Hematopoietic multipotent progenitor cell treated with erythropoietin and hydrocortisone succinate and interleukin-3 and kit ligand, for 6 days (in vitro differentiated cells): Measurements from ENCODE around the gene RAI1.
A peak's percentile ranks its signal among the peaks of the same experiment; 100 is the strongest.
"Not testable (repeated sequence)": the region's sequence is repeated elsewhere in the genome, so short reads cannot be mapped to it uniquely, and the experiment has no call there.

Experiments
- DNase-seq: peaks from one replicate; pipeline ENCODE4 v3.0.0-alpha.2; 2015

RAI1 gene

DNA sequence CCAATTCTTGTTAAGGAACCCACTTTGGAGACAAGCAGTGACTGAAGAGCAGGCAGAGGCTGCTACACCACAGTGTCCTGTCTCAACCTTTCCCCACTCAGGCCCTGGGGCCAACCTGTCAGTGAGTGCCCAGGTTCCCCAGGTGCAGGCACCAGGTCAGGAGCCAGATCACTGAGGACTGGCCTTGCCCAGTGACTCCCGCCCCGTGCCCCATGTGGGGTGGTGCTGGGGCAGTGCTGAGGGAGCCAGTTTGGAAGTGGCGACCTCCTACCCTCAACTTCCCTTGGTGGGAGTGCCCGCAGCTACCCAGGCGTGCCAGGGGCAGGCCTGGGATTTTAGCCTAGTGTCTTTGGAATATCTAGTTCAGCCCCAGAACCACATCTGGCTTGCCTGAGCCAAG, 126.2 kb downstream of the RAI1 start:
- DNase-seq: no peak

DNA sequence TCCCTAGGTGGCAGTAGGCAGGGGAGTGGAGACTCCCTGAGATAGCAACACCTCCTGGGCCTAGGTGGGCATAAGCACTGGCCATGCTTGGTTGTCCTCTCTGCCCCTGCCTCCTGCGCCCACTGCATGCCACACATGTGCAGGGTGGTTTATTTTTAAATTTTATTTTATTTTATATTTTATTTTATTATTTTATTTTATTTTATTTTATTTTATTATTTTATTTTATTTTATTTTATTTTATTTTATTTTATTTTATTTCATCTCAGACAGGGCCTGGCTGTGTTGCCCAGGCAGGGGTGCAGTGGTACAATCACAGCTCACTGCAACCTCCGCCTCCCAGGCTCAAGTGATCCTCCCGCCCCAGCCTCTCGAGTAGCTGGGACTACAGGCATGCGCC, 126.9 kb downstream of the RAI1 start:
- not testable (repeated sequence) for DNase-seq

DNA sequence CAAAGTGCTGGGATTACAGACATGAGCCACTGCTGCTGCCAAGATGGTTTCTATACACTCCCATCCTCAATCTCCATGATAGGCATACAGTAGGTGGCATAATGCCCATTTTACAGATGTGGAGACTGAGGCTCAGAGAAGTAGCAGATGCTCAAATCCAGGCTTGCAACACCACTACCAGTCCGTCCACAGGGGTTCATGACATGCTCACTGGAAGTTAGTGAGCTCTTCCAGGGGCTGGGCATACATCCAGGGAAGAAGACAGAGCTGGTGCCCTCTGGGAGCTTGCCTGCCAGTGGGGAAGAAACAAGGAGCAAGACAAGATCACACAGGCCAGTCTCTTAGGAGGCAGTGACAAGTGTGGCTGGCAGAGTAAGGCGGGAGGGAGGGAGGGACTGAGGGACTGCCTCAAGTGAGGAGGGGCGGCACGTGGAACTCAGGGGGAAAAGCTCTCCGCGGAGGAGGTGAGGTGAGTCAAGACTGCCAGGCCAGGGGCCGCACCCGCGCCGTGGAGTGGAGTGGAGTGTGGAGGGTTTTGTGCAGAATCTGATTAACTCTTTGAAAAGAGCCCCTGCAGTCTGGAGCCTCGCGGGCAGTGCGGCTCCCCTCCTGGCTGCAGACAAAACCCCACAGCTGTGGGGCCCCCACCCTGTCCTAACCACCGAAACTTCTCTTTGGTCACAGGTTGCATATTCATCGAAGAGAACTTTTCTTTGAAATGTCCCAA, 127.6 kb downstream of the RAI1 start:
- DNase-seq: peak; percentile 35

DNA sequence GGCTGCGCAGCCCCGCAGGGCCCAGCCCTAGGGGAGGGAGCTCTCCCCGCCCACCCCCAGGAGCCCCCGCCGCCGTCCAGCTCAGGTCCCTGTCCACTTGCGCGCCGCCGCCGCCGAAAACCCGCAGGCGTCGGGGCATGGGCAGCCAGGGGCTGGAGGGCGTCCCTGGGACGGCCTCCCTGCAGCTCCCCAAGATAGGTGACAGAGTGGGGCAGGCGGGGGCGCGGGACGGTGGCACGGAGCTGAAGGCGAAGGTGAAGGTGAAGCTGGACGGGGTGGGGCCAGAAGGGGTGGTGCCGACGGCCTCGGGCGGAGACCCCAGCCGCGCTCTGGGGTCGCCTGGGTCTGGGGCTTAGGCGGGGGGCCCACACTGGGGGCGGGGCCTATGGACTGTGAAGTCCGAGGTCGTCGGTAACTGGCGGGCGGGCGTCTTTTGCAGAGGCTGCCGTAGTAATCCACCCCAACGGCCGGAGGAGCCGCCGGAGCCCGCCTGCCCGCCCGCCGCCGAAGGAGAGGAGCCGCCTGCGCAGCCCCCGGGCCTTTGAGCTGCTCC, 128.3 kb downstream of the RAI1 start:
- no peak for DNase-seq

DNA sequence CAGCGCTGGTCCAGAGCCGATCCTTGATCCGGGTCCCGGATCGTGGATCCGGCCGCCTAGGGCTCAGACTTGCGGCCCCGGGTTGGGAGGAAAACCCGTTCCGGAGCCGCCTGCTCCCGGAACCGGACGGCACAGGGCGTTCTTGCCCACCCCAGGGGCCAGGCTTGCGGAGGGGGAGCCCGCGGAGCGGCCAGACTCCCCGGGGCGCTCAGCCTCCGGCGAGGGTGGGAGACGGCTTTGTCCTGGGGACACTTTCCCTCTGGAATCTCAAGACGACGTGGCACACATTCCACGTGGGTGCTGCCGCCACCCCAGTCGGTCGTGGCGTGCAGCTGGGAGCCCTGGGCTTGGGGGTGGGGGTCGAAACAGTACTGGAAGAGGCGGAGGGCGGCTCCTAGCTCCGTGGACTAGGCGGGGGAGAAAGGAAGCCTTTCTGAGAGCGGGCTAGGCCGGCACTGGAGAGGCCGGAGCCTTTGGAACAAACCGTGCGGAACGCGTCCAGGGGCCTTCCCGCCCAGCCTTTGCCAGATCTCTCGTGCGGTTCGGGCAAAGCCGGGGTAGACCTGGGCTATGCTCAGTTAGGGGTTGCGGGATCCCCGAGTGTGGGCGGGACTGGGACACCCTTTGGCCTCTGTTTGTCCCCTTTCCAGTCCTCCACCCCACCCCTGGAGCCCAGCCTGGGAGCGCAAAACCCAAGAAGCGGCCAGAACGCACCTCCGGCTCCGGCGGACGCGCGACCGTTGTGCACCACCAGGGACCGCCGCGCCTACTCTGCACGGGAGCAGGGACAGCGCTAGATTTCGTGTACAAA, 129.0 kb downstream of the RAI1 start:
- no peak for DNase-seq

DNA sequence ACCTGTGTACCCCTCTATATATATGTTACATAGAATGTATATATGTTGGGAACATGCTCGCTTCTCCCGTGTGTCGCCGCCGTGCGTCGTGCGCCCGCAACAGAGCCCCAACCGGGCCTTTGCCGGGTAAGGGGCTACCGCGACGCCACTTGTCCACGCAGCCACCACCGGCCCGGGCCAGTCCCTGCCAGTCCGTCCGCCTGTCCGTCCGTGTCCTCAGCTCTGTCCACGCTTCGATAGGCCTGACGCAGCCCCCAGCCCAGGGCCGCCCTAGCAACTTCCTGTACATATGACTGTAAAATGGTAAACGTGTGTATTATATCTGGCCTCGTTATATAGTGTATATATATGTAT, 129.6 kb downstream of the RAI1 start:
- DNase-seq: no peak

DNA sequence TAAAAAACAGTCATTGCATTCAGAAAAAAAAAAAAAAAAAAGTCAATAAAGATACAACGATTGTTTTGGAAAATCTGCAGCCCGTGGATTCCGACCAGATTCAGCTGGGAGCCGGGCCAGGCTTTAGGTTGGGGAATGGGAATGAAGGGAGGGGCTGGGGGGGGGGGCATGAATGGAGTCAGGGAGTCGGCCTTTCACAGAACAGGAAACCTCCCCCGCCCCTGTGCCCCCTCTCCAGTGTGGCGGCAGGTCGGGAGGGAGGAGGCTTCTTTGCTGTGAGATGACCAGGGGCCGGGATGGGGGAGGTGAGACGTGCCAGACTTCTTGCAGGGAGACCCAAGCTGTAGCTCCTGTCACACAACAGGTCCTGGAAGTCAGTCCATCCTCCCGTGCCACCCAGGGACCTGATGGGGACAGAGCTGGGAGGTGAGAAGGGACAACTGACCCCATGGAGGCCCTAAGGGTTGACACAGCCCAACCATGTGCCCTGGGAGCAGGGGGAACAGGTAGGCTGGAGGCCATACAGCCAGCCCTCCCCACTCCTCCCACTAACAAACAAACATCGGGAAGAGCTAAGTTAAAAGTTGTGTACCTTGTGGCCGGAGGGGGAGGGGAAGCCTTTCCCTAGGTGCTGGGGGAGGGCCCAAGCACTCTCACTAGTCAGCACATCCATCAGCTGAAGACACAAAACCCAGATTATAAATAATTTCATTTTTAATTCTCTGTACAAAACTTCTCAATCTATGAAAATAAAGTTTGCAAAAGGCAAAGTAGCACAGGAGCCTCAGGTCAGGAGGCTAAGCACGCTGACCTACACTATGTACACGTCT, 130.3 kb downstream of the RAI1 start:
- no peak for DNase-seq

DNA sequence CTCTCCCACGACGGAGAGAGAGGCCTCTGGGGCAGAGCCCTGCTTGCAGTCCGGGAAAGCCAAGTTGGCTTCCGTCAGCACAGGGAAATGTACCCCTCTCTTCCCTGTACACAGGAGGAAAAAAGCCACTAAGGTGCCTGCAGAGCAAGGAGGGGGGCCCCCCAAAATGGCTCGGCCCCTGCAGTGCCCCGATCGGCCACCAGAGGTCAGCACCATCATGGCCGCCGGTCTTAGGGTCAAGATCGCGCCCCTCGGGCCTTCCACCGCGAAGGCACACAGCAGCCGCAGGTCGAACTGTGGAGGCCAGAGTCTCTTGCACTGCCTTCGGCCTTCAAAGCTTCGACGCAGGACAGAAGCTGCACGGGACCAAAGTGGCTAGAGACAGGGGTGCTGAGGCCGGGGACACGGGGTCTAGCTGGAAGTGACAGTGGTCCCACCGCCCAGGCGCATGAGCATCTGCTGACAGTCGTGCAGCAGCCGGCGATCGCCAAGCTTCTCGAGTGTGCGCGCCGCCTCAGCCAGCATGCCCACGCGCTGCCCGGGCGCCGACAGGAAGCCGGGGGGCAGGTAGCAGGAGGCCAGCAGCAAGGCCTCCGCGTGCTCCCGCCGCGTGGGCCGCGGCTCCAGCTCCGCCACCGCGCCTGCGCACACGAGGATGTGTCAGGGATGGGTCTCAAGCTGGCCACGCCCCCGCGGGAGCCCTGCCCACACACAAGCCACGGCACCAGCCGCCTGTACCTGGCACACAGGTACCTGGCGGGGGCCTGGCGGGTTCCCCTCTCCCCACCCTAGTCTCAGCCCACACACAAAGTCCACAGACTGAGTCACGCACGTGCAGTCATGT, 131.2 kb downstream of the RAI1 start:
- peak; percentile 68 for DNase-seq

DNA sequence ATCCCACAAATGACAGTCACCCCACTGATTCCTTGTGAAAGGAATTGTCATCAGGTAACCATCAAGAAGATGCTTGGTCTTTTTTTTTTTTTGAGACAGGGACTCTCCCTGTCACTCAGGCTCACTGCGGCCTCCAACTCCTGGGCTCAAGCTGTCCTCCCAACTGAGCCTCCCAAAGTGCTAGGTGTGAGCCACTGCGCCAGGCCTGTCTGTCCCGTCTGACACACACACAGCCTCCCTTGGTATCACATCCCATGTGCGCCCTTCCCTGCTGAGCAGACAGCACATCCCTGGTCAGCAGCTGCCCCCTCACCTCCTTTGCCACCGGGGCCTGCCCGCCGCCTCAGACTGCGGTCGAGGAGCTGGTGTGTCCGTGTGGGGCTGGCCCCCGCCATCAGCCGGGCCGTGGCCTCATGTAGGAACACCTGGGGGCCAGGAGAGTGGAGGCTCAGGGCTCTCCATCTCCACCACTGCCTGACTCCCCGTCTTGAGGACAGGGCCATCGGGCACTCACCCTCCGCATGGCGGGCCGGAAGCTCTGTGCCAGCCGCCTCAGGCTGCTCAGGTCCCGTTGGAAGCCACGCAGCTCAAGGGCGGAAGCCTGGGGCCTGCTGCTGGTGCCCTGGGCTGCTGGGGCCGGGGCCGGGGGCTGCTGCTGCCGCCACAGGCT, 131.9 kb downstream of the RAI1 start:
- DNase-seq: no peak

DNA sequence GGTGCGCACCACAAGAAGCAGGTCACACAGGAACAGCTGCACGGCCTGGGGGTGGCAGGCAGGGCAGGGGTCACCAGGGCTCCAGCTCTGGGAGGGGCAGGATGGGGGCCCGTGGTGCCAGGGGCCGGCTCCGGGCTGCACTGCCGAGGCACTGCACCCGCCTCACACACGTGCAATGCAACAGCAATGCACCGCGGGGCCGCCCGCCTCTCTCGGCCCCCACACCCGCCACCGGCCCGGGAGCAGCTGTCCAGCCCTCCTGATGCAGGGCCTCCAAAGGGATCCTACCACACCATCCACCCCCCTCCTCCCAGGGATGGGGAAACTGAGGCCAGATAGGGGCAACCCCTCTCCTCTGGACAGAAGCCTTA, 132.5 kb downstream of the RAI1 start:
- no peak for DNase-seq

DNA sequence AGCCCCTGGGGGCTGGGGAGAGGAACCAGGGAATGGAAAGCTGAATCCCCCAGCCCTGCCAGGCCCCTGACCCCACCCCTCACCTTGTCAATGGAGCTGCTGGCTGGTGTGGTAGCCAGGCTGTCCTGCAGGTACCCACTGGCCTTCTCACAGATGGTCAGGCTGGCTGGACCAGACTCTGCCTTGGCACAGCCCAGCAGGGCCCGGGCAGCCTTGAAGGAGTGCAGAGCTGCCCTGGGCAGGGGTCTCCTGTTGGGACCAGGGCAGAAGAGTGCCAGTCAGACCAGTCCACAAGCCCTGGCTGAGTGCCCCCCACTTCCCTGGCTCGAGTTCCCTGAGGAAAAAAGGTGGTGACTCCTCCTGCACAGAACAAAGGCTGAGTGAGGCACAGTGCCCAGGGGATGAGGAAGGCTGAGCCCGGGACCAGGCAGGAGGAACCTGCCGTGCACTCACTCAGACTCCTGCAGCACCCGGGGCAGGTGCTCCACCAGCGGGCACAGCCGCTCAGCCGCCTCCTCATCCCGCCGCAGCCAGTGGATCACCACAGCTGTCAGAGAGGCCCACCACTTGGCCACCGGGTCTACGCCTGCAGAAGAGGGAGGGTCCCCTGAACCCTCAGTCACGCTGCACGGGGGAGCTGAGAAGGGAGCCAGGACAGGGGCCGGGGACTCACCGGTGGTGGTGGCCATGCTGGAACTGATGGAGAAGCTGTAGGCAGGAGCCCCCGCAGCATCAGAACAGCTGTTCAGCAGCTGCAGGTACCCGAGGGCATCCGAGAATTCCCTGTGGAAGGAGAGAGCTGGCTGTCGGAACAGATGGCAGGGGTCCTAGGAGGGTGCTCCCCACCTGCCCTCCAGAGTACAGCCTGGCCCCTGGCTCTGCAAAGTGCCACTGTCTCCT, 133.2 kb downstream of the RAI1 start:
- DNase-seq: no peak

DNA sequence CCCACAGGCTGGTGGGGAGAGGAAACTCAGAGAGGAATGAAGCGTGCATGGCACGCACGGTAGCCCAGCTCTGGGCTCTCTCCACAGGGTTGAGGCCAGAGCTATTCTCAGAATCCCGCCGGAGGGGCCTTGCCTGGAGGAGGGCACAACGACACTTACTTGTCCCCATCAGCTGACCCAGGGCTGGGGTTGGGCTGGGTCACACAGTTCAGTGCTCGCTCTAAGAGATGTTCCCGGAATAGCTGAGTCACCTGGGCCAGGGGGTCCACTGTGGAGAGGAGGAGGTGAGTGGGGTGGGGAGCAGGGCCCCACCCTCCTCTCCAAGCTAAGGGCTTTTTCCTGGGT, 133.8 kb downstream of the RAI1 start:
- DNase-seq: no peak

DNA sequence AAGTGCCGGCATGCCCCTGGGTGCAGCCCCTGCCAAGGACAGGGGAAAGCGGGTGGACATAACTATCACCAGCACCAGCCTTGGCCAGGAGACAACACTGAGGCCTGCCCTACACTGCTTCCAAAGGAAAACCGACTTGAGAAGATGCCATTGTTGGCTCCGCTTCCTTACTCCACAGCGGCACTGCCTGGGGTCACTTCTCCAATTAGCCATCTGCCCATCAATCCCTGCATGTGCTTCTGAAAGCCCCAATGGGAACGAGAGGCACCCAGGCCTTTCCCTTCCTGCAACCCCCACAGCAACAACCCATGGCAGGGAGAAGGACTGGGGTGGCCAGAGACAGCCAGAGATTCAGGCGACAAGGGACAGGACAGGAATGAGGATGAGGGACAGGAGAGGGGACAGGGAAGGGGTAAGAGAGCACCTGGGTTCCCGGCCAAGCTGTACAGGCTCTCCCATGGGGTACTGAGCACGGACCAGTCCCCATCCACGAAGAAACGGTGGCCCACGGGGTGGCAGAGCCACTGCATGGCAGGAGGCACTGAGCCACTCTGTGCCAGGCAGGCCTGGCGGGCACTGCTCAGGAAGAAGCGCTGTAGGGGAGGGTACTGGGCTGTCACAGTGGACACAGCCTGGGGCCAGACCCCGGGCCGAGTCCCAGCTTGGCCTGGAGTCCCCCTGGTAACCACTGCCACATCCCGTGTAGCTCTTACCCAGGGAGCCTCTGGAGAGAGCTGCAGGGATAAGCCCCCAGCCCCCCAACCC, 134.4 kb downstream of the RAI1 start:
- DNase-seq: no peak

DNA sequence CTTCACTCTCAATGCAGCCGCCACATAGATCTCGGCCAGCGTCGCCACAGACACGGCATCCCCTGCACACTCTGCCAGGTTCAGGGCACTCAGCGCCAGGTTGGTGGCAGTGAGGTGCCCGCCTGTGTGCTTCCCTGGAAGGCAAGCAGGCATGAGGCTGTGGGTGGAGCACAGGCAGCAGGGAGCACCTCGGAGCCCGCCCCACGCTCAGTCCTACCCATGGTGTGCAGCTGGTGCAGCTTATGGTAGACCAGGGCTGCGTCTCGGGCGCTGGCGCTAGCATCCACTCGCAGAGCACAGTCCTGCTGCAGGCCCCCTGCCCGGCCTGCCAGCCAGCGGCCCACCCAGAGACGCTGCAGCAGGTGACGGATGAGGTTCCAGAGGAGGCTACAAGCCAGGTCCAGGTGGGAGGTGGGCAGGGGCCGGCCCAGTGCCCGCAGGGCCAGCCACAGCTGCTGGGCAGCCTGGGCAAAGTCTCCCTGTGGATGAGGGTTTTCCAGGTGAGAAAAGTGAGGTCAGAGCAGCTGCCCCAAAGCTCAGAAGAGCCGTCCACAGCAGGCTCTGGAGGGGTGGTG, 135.1 kb downstream of the RAI1 start:
- no peak for DNase-seq

DNA sequence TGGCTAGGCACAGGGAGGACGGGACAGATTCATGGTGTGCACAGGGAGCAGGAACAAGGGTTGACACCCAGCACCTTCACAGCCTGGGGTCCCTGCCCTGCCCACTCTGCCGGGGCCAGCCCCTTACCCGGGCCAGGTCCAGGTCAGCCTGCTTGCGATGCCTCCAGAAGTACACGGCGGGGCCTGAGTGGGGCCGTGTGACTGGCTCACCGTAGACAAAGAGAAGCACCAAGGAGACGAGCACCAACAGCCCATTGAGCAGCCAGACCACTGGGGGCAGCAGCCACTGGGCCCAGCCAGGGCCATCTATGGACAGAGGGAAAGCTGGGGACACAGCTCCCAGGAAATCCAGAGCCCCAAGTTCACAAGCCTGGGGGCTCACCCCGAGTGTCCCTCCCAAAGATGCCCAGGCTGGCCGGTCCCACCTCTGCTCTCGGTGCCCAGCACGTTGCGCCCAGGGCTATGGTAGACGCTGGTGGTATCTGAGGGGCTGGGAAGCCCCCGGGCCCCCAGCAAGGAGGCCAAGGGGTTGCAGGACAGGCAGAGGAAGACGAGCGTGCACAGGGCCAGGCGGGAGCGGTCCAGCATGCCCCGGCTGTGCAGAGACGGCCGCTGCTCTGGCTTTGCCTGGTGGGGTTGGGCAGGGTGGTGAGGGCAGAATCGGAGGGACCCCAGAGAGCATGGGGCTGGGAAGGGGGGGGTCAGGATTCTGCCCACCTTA, 135.7 kb downstream of the RAI1 start:
- DNase-seq: no peak

DNA sequence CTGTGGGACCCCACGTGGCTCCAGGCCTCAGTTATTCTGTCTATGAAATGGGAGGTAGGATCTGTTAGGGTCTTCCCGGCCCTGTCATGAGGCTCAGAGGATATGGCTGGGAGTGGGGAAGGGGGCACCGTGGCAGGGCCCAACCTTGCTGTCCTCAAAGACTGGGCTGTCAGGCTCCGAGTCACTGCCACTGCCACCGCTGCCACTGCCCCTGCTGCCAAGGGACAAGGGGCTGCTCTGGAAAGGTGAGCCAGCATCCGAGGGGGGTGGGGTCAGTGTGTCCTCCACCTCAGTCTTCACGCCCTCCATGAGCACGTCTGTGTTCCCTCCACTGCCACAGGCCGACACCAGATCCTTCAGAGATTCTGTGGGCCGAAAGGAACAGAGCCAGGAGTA, 136.3 kb downstream of the RAI1 start:
- DNase-seq: no peak

DNA sequence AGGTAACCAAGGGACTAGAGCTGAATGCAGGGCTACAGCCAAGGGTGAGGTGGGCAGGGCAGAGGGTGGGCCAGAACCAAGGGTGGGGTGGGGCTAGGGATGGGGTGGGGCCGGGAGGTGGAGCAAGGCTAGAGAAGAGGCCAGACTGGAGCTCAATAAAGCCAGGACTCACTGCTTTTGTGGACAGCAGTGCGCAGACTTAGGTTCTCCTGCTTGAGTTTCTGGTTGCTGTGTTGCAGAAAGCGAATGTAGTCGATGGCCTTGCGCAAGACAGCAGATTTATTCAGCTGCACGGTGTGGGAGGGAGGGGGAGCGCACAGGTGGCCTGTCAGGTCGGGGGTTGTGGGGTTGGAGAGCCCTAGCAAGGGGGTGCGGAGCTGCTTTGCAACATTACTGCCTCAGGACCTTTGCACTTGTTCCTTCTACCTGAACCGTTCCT, 136.8 kb downstream of the RAI1 start:
- peak; percentile 77 for DNase-seq

DNA sequence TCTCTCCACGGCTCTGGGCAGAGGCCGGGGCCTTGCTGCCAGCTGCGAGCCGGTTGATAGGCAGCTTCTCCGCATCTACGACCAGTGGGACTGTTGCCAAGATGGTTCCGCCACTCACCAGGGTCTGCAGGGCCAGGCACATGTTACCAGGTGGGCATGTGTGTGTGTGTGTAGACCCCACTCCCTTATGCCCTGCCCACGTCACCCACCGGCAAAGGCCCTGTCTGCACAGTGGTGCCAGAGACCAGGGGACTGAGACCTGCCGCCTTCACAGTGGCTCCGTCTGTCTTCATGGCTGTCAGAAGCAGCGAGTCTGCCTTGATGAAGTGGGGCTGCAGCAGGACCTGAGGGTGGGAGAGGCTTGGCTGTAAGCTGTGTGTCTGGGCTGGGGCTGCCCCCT, 137.9 kb downstream of the RAI1 start:
- no peak for DNase-seq

DNA sequence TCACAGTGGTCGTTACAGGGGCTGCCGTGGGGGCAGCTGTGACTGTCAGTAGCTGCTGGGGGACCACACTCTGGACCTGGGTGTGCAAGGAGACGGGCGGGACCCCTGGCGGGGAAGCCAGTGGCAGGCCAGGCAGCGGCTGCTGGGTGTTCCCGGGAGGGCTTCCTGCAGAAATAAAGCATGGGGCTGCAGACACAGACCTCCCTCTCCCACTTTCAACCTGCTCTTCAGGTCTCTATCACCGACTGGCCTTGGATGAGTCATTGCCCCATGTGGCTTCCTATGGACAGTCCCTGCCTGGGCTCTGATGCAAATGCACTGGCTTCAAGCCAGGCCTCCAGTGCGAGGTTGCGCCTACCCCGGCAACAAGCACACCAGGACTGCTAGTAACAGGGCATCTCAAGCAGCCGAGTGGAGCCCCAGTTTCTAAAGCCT, 138.3 kb downstream of the RAI1 start:
- peak; percentile 85 for DNase-seq
